ENCODE measurements around the gene GJD4.

DNA sequence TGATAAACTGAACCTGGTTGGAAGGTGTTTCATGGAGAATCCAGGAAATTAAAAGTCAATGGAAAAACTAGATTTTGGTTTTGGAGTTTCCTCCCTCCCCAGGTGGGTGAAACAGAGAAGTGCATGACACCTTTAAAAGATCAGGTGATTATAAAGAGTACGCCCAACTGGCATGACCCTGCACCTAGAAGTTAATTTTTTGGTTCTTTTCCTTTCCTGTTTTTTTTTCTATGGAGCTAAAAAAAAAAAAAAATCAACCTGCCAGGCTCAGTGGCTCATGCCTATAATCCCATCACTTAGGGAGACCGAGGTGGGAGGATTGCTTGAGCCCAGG, 7.9 kb downstream of the GJD4 start:
- no peak for TF ChIP-seq CHD4 (IDR thresholded peaks at IDR 0.05; ENCODE audit: borderline replicate concordance)
- TF ChIP-seq POLR2A (IDR thresholded peaks at IDR 0.05; ENCODE audit: low read length): no peak
- no peak for TF ChIP-seq USF2 (IDR thresholded peaks at IDR 0.05)
